ENCODE results near the gene RBBP8NL. TPM values are rescaled to one million over a fixed set of nuclear protein-coding genes. Genes with fewer than 3 reads are reported as not detected.

The RBBP8NL gene
- total RNA-seq, 5 donors from 2014 or later (not counting 1 experiment from before 2014, with no cell fraction given) = not detected

DNA sequence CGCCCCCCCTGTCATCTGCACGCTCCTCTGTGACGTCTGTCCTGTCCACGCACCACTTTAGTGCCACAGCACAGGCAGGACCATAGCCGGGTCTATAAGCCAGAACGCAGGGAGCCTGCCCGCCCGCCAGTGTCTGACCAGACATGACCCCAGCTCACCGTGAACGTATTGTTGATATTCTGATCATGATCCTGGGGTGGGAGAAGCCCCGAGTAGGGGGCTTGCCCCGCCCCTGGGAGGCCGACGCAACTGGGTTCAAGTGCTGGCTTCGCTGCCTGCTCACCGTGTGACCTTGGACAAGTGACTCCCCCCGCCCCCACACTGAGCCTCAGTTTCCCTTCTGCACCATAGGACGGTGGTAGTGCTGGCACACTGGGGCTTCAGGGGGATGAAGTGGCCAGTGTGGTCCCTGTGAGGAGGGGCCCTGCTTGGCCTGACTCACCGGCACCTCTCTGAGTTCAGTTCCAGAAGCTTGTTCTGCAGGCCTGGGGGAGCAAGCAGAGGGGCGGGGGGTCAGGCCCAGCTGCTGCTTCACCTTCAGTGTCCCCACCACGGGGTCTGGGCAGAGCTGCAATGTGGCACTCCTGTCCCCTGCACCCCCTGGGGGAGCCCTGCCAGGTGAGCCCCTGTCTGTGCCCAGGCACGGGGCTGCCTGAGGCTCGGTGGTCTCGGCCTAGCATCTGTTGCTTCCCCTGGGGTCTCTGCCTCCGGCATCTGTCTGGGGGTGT is 9.2 kb downstream of the RBBP8NL start:
- H3K27ac ChIP-seq (ENCODE audit: low read length) = no peak overlapping the region
- Mint-ChIP-seq H3K27ac (no peak overlapping the region), H3K4me1 (no peaks in the 10 kb centered on the region), H3K36me3 (no peaks in the 10 kb centered on the region), H3K4me3 (no peak overlapping the region), H3K9me3 (no peaks in the 10 kb centered on the region), H3K27me3 (no peaks in the 10 kb centered on the region)
- no peaks in the 10 kb centered on the region for H3K4me1 ChIP-seq (ENCODE audit: control insufficient read depth in 1 of 2, extremely low read depth in 1 of 2, insufficient read depth in 2 of 2, low read length in 2 of 2)
- no peak for DNase-seq
- no peak overlapping the region for H3K4me3 ChIP-seq (ENCODE audit: control insufficient read depth in 1 of 2, extremely low read depth in 1 of 2, low read length in 1 of 2)
- 74% methylated on average over 15 of the region's 25 CpGs for WGBS (ENCODE audit: insufficient coverage)
- H3K9me3 ChIP-seq = no peaks in the 10 kb centered on the region
- ATAC-seq (replicated peaks in 1 of 4) = no peak
- CTCF ChIA-PET = no interaction called here
- POLR2A ChIA-PET = no interaction called here
- peaks cover 0 to 38% of the 10 kb centered on the region in 2 experiments for H3K27me3 ChIP-seq (replicated peaks in 1 of 2; ENCODE audit: control insufficient read depth in 2 of 2, extremely low read depth in 1 of 2, insufficient read depth in 2 of 2, low read length in 1 of 2)
- no peaks in the 10 kb centered on the region for H3K36me3 ChIP-seq (ENCODE audit: control insufficient read depth in 2 of 2, extremely low read depth in 1 of 2, insufficient read depth in 1 of 2, low read length in 1 of 2)

DNA sequence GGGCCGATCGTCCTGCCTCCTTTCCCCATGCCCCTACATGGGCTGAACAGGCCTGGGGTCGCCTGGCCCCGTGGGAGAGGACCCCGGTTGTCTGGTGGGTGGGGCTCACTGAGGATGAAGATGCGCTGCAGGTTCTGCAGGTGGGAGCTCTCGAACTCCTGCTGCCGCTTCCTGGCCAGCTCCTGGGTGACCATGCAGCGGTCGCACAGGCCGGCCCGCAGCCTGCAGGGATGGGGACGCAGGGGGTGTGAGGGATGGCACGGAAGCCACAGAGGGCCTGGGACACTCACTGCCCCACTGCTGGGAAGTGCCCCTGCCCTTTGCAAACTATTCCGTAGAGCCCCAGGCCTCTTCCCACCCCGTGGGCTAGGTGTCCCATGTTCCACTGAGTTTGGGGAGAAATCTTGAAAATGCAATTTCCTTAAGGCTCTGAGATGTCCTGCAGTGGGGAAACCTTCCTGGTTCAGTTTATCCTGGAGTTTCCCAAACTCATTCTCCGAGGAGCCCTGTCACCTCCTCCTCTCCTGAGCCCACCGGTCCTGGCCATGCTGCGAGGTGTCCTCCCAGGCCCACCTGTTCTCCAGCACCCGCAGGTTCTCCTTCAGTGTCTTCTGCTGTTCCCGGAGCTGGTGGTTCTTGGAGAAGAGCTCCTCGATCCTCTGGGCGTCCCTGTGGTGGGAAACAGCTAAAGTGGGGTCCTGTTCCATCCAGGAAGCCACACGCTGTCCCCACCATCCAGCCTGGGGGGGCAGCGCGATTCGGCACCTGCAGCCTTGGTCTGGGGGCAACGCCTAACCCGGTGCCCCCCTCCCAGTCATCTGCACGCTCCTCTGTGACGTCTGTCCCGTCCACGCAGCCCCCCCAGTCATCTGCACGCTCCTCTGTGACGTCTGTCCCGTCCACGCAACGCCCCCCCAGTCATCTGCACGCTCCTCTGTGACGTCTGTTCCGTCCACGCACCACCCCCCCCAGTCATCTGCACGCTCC is 10.4 kb downstream of the RBBP8NL start:
- ATAC-seq (replicated peaks in 1 of 4) (no peak), DNase-seq (no peak)
- Histone ChIP-seq H3K4me3 (ENCODE audit: control insufficient read depth in 1 of 2, extremely low read depth in 1 of 2, low read length in 1 of 2) (no peak overlapping the region), H3K27me3 (replicated peaks in 1 of 2; ENCODE audit: control insufficient read depth in 2 of 2, extremely low read depth in 1 of 2, insufficient read depth in 2 of 2, low read length in 1 of 2) (peaks cover 0 to 33% of the 10 kb centered on the region in 2 experiments), H3K27ac (ENCODE audit: low read length) (no peak overlapping the region), H3K36me3 (ENCODE audit: control insufficient read depth in 2 of 2, extremely low read depth in 1 of 2, insufficient read depth in 1 of 2, low read length in 1 of 2) (no peaks in the 10 kb centered on the region), H3K4me1 (ENCODE audit: control insufficient read depth in 1 of 2, extremely low read depth in 1 of 2, insufficient read depth in 2 of 2, low read length in 2 of 2) (no peaks in the 10 kb centered on the region), H3K9me3 (no peaks in the 10 kb centered on the region)
- no peaks in the 10 kb centered on the region for H3K4me1 Mint-ChIP-seq
- H3K9me3 Mint-ChIP-seq = no peaks in the 10 kb centered on the region
- no peaks in the 10 kb centered on the region for H3K27me3 Mint-ChIP-seq
- 82% methylated on average over 24 of the region's 43 CpGs for WGBS (ENCODE audit: insufficient coverage)
- POLR2A ChIA-PET = no interaction called here
- no peak overlapping the region for H3K27ac Mint-ChIP-seq
- CTCF ChIA-PET = no interaction called here
- no peak overlapping the region for H3K4me3 Mint-ChIP-seq
- no peaks in the 10 kb centered on the region for H3K36me3 Mint-ChIP-seq

DNA sequence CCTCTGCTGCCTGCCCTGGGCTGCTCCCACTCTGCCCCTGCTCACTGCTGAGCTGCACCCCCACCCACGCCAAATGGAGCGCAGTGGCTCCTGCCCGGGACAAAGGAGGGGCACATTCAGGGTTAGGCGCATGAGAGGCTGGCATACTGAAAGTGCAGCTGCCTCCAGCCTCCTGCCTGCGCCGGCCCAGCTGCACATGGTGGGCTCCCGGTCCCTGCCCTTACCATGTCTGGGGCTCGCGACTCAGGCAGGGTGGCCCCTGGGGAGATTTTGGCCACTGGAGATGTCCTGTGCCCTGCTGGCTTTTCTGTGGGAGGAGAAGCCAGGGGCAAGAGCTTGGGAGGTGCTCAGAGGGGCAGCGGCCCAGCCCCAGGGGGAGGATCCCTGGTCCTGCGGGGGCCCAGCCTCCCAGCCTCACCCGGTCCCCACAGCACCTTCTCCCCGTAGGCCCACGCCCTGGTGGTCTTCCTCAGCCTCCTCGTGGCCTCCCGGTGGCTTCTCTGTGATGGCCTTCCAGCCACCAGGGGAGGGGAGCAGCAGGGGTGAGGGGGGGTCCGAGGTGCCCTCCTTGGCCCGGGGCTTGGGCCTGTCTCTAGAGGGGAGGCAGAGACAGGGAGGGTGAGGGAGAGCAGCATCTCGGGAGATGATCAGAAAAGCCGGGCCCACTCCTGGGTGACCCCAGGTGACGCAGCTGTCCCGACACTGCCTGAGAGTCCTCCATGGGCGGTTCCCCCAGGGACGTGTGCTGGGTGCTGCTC is 11.8 kb downstream of the RBBP8NL start:
- Mint-ChIP-seq H3K36me3 (no peaks in the 10 kb centered on the region), H3K4me3 (no peak overlapping the region), H3K27ac (no peak overlapping the region), H3K27me3 (no peaks in the 10 kb centered on the region), H3K4me1 (peaks cover 0 to 1% (median 0%) of the 10 kb centered on the region in 3 donors), H3K9me3 (no peaks in the 10 kb centered on the region)
- ChIA-PET POLR2A (no interaction called here), CTCF (no interaction called here)
- Histone ChIP-seq H3K4me3 (ENCODE audit: control insufficient read depth in 1 of 2, extremely low read depth in 1 of 2, low read length in 1 of 2) (no peak overlapping the region), H3K27me3 (replicated peaks in 1 of 2; ENCODE audit: control insufficient read depth in 2 of 2, extremely low read depth in 1 of 2, insufficient read depth in 2 of 2, low read length in 1 of 2) (peaks cover 0 to 33% of the 10 kb centered on the region in 2 experiments), H3K36me3 (ENCODE audit: control insufficient read depth in 2 of 2, extremely low read depth in 1 of 2, insufficient read depth in 1 of 2, low read length in 1 of 2) (no peaks in the 10 kb centered on the region), H3K9me3 (no peaks in the 10 kb centered on the region), H3K27ac (ENCODE audit: low read length) (no peak overlapping the region), H3K4me1 (ENCODE audit: control insufficient read depth in 1 of 2, extremely low read depth in 1 of 2, insufficient read depth in 2 of 2, low read length in 2 of 2) (peaks cover 0 to 2% of the 10 kb centered on the region in 2 experiments)
- ATAC-seq (replicated peaks in 1 of 4) (no peak), DNase-seq (no peak)
- WGBS (ENCODE audit: insufficient coverage) = 90% methylated on average over 9 of the region's 24 CpGs

DNA sequence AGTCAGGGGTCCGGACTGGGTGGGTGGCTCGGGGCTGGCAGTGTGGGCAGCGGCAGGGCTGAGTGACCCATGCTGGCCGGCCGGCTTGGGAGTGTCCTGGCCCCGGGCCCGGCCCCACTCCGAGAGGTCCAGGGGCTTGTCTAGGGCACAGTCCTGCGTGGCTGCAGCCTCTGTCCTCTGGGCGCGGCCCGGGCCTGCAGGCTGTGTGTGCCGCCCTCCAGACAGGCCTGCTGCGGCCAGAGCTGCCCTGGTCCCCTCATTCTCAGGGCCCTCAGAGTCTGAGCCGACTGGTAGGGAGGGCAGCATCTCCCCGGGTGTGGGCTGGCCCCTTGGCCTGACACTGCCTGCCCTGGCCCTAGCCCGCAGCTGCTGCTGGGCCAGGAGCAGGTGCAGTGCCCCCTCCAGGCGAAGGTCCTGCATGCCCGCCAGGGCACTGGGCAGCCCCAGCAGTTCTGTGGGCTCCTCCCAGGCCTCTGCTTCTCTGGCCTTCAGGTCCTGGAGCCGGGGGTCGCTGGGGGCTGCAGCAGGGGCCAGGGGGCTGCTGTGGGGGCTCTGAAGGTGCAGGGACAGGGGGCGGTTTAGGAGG is 13.3 kb downstream of the RBBP8NL start:
- H3K27me3 ChIP-seq (replicated peaks in 1 of 2; ENCODE audit: control insufficient read depth in 2 of 2, extremely low read depth in 1 of 2, insufficient read depth in 2 of 2, low read length in 1 of 2) = peaks cover 0 to 29% of the 10 kb centered on the region in 2 experiments
- no peak overlapping the region for H3K27ac ChIP-seq (ENCODE audit: low read length)
- H3K9me3 ChIP-seq = no peaks in the 10 kb centered on the region
- Mint-ChIP-seq H3K36me3 (no peaks in the 10 kb centered on the region), H3K27ac (no peak overlapping the region), H3K9me3 (no peaks in the 10 kb centered on the region), H3K27me3 (no peaks in the 10 kb centered on the region), H3K4me3 (no peak overlapping the region), H3K4me1 (peaks cover 8 to 13% (median 11%) of the 10 kb centered on the region in 3 donors)
- ChIA-PET POLR2A (no interaction called here), CTCF (no interaction called here)
- no peak for DNase-seq
- H3K4me1 ChIP-seq (ENCODE audit: control insufficient read depth in 1 of 2, extremely low read depth in 1 of 2, insufficient read depth in 2 of 2, low read length in 2 of 2) = peaks cover 0 to 12% of the 10 kb centered on the region in 2 experiments
- no peak overlapping the region for H3K4me3 ChIP-seq (ENCODE audit: control insufficient read depth in 1 of 2, extremely low read depth in 1 of 2, low read length in 1 of 2)
- no peak for ATAC-seq (replicated peaks in 1 of 4)
- 79% methylated on average over 20 of the region's 22 CpGs for whole genome bisulfite sequencing (ENCODE audit: insufficient coverage)
- no peaks in the 10 kb centered on the region for H3K36me3 ChIP-seq (ENCODE audit: control insufficient read depth in 2 of 2, extremely low read depth in 1 of 2, insufficient read depth in 1 of 2, low read length in 1 of 2)

DNA sequence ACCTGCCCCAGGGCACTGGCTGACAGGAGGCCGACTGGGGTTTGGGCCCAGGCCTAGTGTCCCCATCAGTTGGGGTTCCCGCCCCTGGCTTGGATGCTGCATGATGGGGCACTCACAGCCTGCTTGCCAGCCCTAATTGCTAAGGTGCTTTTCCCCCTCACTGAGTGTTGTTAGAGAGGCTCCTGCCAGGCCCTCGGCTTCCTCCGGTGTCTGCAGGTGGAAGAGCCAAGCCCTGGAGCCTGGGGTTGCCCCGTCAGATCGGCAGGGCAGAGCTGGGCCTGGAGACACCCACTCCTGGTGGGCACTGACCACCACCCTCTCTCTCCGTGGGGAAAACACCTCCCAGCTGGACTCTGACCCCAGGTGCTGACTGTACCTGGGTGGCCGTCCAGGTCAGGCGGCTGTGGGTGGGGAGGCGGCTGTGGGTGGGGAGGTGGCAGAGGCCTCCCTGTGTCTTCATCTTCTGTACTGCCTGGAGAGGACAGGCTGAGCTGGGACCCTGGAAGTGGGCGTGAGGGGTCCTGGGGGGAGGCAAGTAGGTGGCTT is 14.2 kb downstream of the RBBP8NL start:
- Mint-ChIP-seq H3K4me1 (peaks cover 8 to 13% (median 11%) of the 10 kb centered on the region in 3 donors), H3K9me3 (no peaks in the 10 kb centered on the region), H3K36me3 (no peaks in the 10 kb centered on the region), H3K27me3 (no peaks in the 10 kb centered on the region), H3K4me3 (no peak overlapping the region), H3K27ac (no peak overlapping the region)
- no peak for DNase-seq
- H3K9me3 ChIP-seq = no peaks in the 10 kb centered on the region
- ATAC-seq (replicated peaks in 1 of 4) = no peak
- no peak overlapping the region for H3K27ac ChIP-seq (ENCODE audit: low read length)
- ChIA-PET POLR2A (no interaction called here), CTCF (no interaction called here)
- peaks cover 0 to 22% of the 10 kb centered on the region in 2 experiments for H3K27me3 ChIP-seq (replicated peaks in 1 of 2; ENCODE audit: control insufficient read depth in 2 of 2, extremely low read depth in 1 of 2, insufficient read depth in 2 of 2, low read length in 1 of 2)
- 85% methylated on average over 5 of the region's 11 CpGs for WGBS (ENCODE audit: insufficient coverage)
- H3K4me3 ChIP-seq (ENCODE audit: control insufficient read depth in 1 of 2, extremely low read depth in 1 of 2, low read length in 1 of 2) = no peak overlapping the region
- H3K36me3 ChIP-seq (ENCODE audit: control insufficient read depth in 2 of 2, extremely low read depth in 1 of 2, insufficient read depth in 1 of 2, low read length in 1 of 2) = no peaks in the 10 kb centered on the region
- H3K4me1 ChIP-seq (ENCODE audit: control insufficient read depth in 1 of 2, extremely low read depth in 1 of 2, insufficient read depth in 2 of 2, low read length in 2 of 2) = peaks cover 0 to 16% of the 10 kb centered on the region in 2 experiments

Data from T-cell (primary cell).